GM12872 (cell line): ENCODE results near the gene DCC.

Source experiments
- TF ChIP-seq, protein P1 (sequence below): IDR thresholded peaks from 3 replicates; pipeline ENCODE4 v1.5.1; 2011; ENCODE audit warnings: low read depth, mild to moderate bottlenecking, low read length, moderate library complexity; ENCODE audit not compliant: insufficient read depth

Gene DCC

GRCh38 chr18:53496028-53496427 lies 1156.0 kb downstream of the DCC start:
- TF ChIP-seq, protein P1, sequence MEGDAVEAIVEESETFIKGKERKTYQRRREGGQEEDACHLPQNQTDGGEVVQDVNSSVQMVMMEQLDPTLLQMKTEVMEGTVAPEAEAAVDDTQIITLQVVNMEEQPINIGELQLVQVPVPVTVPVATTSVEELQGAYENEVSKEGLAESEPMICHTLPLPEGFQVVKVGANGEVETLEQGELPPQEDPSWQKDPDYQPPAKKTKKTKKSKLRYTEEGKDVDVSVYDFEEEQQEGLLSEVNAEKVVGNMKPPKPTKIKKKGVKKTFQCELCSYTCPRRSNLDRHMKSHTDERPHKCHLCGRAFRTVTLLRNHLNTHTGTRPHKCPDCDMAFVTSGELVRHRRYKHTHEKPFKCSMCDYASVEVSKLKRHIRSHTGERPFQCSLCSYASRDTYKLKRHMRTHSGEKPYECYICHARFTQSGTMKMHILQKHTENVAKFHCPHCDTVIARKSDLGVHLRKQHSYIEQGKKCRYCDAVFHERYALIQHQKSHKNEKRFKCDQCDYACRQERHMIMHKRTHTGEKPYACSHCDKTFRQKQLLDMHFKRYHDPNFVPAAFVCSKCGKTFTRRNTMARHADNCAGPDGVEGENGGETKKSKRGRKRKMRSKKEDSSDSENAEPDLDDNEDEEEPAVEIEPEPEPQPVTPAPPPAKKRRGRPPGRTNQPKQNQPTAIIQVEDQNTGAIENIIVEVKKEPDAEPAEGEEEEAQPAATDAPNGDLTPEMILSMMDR, result no peak

- TF ChIP-seq, protein P1, result no peak
These were observed 1164.0 kb downstream of the DCC start for GRCh38 chr18:53503914-53504441.

- TF ChIP-seq, protein P1, result no peak
These were observed 1168.5 kb downstream of the DCC start for GRCh38 chr18:53508529-53508928.

- TF ChIP-seq, protein P1, result no peak
These were observed 1169.9 kb downstream of the DCC start for GRCh38 chr18:53509886-53510285.

DNA sequence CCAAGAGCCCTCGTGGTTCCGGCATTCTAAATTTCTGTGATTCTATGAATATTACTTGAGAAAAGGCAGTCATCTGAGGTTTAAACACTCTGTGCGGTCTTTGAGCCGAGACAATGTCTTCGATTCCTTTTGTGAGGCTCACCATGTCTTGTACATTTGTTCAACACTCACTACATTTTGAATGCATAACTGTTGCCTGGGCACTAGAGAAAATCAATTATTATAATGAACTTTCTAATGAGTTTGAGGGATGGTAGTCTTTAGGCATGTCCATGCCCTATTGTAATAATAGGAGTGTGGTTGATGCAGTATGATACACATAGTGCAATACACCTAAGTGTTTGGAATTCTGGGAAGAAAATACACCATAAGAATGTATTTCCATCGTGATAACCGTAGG lies 1181.1 kb downstream of the DCC start:
- TF ChIP-seq, protein P1, result no peak

DNA sequence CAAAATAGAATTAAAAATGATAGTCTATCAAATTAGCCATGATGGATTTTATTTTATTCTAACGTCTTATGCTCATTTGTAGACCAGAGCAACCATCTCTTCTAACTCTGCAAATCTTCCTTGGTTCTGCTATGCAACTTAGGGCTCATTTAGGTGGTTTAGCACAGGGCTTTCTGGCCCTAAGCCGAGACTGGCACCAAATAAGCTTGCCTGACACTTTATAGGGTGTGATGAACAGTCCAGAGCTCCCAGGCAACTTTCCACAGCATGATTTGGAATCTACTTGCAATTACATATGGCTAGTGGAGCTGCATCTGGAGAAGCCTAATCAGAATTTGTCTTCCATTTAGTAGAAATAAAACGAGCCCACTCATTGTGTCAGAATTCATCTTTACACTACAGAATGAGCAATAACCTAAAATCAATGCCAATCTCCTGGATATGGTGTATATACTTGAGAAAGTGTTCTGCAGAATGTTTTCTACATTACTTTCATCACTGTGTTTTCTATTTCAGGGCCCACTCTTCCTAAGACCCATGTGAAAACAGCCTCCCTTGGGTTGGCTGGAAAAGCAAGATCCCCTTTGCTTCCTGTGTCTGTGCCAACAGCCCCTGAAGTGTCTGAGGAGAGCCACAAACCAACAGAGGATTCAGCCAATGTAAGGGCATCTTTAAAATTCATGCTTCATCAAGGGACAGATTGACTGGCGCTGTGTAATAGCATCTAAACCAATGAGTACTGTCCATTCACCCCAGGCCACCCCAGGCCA lies 1186.3 kb downstream of the DCC start:
- TF ChIP-seq, protein P1, result no peak

DNA sequence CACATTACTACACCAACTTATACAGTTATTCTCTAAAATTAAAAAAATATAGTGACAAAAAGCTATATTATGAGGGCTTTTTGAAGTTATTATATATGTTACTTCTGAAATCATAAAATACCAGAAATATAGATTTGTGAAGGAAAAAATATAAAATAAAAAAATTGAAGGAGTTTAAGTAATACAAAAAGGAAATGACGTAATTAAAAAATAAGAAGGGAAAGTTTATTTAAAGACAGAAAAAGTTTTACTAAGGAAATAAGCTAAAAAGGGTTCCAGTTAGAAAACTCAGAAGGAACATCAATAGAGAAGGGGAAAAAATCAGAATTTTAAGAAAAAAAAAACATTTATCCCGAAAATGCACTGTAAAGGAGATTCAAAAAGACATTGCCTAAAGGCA lies 1187.4 kb downstream of the DCC start:
- TF ChIP-seq, protein P1, result no peak
